Epidermal melanocyte (primary cell): ENCODE data around the gene CXCR6.

ENCODE experiments used
- DNase-seq: peaks from one replicate; pipeline ENCODE4 v3.0.0; 2011; ENCODE audit warnings: low spot score; ENCODE audit not compliant: insufficient read length

Gene CXCR6

DNA sequence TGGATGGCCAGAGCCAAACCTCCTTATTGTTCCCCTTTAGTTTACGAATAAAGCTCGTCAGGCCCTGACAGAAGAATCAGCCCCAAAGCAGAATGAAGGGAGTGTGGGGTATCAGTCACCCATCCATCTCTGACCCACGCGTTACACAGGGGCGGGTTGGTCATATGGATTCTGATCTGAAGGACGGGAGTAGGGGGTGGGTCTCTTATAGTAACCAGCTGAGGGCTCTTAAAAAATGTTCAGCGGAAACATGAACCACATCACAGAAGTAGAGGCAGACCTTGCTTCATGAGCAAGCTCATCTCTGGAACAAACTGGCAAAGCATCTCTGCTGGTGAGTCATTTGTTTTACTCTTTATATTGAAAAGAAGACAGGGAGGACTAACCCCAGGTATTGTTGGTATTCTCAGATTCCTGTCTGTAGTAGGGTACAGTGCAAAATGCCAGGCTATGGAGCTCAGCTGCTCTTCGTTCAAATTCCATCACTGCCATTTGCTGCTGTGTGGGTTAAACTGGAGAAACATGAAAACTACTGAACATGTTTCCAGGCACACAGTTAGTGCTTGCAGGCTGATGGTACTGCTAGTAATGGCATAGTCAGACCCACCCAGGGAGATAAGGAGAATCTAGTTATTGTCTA lies at the start of gene CXCR6:
CXCR6 (plus strand) TSS at position 258 of the 640 bp plus-strand sequence. CDS start 3,018 bp downstream, outside the sequence.
- no peak for DNase-seq

DNA sequence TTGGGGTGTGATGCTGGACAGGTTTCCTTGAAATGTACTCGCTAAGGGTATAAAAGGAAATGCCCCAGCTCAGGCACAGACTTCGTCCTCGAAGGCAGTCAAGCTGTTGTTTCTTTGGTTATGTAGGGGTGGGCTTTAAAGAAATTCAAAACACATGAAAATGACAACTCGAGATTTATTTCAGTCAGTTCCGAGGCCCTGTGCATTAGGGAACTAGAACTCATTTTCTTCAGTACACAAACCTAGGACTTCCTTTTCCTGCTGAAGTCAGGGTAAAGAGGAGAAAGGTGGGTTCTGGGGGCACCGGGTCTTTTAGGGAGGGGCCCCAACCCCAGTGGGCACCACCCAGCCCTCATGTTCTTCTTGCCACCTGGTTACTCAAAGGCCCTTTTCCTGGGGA lies 49.2 kb upstream of the CXCR6 start:
- no peak for DNase-seq

DNA sequence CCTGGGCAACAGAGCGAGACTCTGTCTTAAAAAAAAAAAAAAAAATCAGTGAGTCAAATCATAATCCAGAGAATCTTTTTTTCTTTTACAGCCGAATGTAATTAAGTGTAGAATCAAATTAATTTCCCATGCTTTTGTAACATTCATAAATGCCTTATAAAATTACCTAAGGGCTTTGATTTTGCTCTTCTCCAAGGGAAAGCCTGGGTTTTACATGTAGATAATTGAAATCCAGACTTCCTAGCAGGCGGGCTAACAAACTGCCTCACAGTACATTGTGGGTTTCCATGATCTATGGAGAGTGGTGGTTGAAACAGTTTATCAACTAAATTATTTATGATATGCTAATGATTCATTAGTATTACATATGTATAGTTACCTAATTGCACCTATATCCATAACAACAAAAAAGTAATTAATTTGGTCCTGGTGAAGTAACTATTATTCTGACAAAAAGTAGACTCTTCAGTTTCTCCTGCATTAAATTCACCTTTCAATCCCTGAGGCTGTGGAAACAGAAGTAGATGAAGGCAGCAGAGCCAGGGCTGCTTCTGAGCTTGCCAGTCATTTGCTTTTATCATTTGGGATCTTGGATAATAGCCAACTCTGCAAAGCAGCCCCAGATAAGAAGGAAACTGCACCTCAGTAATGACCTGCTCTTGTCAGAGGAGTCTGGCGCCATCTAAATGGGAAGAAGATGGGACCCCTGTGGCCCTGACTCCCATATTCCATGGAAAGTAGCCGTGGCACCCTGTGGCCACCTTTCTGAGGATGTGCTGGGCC lies 47.4 kb upstream of the CXCR6 start:
- no peak for DNase-seq

DNA sequence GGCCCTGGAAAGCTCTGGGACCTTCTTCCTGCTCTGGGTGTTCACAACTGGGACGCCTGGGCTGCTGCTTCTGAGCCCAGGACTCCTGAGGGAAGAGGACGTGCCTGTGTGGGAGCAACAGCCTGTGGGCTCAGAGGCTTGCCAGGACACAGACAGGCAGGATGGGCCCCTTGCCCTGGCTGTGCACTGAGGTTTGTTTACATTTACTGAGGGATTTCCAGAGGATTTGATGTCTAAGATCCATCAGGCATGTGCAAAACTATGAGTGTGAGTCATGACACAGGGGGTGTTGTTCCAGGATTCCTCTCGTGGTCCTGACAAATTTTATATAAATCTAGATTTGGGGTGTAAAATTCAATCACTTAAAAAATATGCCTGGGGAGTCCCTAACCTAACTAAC lies 46.3 kb upstream of the CXCR6 start:
- no peak for DNase-seq

DNA sequence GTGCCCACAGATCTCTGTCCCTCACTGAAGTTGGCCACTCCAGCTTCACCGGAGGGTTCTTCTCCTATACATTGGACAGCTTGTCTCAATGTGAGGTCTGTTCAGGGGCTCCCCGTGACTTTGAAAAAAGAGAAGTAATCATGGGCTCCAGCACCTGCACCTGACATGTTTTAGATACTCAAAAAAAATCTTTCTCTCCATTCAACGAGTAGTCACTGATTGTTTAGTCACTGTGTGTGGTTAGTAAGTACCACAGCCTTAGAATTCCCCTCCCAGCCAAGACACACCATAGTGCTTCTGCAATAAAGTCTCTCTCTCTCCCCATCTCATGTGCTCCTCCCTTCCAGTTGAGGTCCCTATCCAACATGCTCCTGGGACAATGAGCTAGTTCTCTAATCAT lies 38.3 kb upstream of the CXCR6 start:
- DNase-seq: no peak

DNA sequence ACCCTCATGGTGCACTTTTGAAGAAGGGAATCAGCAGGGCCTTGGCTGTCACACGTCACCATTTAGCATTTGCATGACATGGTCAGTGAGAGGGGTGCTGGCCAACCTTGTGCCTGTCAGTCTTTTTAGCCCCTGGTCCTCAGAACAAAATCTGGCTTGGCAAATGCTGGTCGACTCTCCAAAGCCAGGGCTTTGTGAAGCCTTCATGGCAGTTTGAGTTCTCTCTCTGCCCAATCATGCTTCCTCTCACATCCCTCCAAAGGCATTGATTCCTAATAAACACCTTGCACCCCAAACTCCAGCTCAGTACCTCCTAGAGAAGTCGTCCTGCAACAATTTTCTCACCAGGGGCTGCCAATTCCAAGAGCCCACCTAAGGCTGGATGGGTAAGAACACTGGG lies 37.5 kb upstream of the CXCR6 start:
- DNase-seq: no peak

DNA sequence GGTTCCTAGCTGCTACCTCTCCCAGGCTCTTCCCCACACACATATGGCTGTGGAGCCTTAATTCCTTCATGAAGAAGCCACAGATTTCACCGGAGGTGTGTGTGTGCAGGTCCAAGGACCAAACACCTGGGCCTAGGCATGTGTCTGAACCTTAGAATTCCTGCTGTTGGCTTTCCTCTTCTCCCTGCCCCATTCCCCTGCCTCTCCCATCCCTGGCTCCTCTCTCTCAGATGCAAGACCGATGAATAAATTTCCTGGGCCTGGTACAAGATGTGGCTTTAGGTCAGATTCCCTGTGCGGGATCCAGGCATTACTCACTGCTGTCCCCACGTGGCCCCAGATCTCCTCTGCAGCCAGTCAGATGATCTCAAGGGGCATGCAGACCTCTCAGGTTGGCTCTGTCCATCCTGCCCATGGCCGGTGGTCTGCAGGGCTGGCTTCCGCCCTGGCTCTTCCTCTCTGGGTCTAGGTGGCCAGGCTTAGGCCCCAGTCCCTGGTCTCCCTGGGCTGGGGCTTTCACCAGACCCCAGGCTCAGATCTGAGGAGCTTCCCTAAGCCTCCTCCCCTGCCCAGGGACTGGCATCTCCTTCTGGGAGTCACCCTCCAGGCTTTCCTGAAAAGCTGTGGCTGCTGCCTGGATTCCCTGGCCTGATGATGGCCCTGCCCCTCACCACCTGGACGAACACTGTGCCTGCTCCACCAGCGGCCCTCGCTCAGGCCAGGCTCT lies 36.4 kb upstream of the CXCR6 start:
- DNase-seq: no peak

DNA sequence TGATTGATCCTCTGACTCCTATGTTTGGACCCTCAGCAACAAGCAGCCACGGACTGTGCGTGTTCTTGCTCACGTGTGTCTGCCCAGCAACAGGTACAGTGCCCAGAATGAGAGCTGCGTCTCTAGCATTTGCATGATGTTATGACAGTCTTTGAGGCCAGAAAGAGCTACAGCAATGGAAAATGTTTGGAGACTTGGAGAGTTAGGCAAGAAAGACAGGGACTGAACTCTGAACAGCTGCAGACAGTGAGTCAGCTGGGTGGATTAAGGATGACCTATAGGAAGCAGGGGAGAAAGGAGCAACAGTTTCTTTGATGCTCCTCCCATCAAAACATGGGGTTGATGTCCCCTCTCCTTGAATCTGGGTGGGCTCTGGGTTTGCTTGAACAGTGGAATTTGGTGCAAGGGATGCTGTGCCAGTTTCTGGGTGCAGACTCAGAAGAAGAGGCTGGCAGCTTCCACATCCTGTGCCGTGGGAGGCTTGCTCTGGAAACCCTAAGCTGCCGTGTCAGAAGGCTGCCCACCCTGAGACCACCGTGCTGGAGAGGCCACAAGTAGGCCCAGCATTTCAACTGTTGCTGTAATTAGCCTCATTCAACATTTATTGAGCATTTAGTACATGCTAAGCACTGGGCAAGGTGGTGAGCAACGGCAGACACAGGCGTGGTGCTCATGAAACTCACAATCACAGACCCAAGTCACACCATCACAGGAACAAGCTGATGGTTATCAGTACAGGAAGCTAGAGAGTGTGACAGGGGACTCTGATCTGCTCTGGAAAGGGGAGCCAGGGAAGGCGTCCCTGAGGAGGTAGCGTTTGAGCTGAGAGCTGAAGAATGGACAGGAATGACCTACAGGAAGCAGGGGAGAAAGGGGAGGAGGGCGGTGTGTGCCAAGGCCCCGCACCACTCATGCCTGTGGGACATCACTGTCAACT lies 35.2 kb upstream of the CXCR6 start:
- DNase-seq: no peak

DNA sequence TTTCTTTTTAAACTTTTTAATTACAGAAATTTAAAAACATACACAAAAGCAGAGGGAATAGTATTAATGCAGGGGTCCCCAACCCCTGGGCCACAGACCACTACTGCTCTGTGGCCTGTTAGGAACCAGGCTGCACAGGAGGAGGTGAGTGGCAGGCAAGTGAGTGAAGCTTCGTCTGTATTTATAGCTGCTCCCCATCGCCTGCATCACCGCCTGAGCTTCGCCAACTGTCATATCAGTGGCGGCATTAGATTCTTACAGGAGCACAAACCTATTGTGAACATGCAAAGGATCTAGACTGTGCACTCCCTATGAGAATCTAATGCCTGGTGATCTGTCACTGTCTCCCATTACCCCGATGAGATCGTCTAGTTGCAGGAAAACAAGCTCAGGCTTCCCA lies 34.5 kb upstream of the CXCR6 start:
- DNase-seq: no peak

DNA sequence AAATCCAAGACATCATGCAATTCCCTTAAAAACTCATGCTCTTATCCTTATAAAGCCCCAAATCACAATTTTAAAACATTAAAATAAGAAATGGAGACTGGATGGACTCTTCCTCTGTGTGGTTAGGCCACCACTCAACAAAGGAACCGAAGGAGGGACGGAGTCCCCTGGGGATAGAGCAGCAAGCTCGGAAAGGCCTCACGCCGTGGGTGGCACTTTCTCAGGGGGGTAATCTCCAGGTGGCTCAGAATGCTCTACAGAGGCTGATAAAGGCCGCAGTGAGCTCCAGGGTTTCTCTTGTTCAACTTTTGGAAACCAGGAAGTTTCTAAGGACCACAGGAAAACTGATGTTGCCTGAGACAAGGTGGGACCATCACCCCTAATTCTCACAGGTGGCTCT lies 33.7 kb upstream of the CXCR6 start:
- DNase-seq: no peak

DNA sequence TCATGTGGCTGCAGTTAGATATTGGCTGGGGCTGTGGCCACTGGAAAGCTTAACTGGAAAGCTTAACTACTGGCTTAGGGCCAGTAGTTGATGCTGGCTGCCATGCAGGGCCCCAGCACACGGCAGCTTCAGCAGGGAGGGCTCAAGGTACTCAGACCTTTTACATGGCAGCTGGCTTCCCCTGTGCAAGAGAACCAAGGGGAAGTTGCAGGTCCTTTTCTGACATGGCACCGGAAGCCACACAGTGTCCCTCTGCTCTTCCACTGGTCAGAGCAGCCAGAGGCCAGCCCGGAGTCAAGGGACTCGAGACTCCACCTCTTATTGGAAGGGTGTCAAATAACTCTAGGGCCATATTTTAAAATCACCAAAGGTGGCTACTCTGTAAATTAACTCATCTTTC lies 32.4 kb upstream of the CXCR6 start:
- DNase-seq: no peak

DNA sequence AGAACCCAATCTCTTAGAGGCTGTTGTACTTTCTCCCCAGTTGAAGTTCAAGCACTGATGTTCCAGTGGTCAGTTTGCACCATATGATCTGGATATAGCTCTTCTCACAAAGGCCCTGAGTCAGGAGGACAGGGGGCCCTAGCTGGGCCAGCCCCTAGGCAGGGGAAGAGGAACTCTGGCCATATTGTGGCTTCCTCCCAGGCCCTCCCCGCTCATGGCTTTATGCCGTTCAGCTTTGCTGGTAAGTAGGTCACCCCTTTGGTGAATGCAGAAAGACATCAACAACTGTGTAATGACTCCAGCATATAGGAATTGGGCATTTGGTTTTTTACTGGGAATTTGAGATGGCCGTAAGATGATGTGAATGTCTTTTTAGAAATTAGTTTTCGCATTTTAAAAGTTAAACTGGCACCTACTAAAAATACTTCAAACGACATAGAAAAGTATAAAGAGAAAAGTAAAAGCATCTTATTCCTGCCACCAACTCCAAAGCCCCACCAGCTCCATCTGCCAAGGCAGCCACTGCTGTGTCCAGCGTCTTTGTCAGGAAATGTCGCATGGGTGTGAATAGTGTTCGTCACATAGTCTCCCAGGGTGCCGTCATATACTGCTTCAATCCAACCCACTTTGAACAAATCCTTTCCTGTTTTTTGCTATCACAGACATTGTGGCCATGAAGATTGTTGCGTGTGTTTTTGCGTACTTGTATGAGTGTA lies 31.6 kb upstream of the CXCR6 start:
- no peak for DNase-seq

DNA sequence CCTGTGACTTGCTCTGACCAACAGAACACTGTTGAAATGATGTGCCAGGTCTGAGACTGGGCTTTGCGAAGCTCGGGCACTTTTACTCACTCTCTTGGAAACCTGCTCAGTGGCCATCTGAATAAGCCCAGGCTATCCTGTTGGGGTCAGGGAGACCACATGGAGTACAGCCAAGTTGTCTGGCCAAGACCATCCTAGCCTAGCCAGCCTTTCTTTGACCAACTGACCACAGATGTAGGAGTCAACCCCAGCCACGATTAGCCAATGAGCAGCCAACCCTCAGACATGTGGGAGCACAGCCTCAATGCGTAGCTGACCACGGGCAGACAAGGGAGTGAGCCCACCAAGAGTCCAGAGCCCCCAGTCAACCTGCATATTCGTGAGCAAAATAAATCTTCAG lies 30.8 kb upstream of the CXCR6 start:
- DNase-seq: no peak

DNA sequence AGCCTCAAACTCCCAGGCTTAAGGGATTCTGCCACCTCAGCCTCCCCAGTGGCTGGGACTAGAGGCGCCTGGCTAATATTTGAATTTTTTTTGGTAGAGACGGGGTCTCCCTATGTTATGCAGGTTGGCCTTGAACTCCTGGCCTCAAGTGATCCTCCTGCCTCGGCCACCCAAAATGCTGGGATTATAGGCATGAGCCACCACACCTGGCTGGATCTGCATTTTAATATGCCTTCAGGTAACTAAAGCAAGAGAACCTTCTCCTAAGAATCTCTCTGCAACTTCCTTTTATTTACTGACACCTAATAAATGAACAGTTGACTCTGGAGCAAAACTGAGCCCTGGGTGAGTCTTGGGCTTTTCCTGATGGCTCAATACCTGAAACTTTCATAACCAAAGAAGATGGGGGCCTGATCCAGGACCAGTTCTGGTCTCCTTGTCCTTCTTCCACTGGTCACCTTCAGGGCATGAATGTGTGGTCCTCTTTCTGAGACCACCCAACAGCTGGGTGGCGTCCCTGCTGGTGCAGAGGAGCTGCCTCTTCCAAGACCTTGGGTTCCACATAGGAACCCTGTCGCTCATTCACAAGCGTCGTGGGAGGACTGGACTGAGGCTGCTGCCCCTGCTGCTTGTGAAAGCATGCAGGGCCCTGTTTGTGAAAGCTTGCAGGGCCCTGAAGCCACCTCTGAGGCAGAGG lies 28.8 kb upstream of the CXCR6 start:
- no peak for DNase-seq

DNA sequence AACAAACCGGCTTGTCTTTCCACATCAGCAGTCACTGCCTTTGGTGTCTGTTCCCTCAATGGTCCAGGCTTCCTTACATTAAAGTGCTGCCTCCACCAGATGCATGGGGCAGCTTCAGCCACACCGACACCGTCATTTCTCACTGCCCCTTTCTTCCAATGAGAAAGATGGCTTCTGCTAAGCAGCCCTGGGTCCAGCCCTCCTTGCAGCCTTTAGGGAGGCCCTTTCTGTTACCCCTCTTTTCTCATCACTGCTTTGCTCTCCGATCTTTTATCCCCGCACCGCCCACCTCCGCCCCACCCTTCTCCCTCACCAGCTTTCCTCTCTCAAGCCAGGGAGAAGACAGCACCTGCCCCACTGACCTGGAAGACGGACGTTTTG lies 28.2 kb upstream of the CXCR6 start:
- DNase-seq: no peak

DNA sequence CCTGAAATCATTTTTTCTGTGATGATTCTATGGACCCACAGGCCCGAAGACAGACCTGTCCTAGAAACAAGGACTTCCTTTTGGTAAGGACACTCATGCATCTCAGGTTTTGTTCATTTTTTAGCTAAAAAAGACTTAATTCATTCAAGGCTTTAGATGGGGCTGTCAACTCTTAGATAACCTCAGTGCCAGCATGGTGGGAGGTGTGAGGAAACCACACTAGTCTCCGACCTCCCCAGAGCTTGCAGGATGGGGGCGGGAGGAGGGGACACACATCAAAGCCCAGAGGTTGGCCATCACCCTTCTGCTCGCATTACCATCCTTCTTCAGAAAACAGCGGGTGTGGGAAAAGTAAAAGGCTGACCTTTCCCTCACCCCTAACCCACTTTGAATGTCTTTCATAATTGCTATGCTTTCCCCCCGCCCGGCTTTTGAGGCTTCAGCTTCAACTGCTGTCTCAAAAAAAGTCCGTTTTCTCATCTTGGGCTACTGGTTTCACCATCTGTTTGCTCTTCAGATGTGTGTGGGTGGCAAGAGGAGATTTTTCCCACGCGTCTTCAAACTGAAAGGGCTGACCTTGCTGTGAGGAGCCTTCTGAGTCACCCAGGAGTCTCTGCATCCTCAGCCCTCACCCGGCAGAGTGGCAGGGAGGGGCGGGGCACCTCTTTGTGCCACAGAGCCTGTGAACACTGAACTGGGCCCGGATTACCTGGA lies 27.6 kb upstream of the CXCR6 start:
- no peak for DNase-seq

DNA sequence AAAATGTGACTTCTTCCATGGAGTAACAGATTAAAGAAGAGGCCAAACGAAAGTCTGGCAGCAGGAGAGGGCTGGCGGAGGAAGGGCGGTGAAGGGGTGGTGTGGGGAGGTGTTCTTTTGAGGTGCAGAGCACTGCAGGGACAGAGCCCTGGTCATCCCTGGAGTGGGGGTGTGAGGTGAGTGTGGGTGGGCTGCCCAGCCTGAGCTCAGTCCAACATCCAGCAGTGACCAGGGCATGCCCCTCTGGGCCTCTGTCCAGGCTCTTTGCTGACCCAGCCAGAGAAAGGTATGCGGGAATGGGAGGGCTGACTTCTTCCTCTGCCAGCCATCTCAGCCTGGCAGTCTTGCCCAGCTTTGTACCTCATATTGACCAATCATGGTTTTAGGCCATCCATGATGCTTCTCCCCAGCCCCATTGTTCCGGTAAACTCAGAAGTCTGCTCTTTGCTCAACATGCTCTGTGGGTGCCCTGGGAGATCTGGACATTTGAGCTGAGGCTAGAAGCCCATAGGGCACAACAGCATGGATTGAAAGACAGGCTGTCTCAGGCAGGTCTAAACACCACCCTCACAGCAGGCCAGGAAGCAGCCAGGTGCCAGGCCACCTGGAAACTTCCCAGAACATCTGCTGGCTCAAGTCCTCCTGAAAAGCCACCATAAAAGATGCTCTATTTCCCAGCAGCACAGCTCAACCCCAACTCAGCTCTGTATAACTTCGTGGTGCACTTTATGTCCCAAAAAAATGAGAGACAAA lies 25.9 kb upstream of the CXCR6 start:
- DNase-seq: no peak

DNA sequence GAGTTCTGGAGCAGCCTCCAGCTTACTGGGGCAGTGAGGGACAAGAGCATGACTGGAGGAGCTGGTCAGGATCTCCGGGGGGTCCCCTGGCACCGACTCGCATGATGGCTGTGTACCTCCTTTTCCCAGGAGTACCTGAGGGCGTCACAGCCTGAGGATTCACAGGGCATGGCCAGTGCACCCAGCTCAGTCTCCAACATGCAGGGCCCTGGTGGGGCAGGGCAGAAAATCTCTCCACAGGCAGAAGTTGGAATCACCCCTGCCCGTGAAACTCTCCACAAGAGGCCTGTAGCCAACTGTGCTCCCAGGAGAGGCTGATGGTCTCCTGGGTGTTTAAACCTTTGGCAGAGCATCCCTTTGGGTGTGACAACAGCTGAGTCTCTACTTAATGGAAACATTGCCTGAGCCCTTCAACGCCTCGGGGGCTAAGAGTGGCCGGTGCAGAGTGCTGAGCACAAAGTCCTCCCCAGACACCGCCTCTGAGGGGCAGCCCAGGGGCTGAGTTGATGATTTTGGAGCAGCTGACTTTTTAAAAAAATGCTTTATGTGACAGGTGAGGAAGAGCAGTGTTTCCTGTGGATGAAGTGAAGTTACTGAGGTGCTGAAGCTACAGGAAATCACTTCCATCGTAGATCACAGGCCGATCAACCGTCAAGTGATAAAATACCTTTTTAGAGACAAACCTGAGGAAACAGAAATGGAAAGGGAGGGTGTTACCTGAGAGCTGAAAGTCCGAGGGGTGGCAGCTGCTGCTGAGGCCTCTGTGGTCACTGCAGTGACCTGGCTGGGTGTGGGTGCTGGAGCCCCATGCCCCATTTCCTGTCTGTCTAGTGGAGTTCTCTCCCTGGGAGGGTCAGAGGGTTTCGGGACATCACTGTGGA lies 21.9 kb upstream of the CXCR6 start:
- no peak for DNase-seq
